Keratinocyte (primary cell): ENCODE data around the gene LDLRAD4. TPM values are rescaled to one million over a fixed set of nuclear protein-coding genes. Genes with fewer than 3 reads are reported as not detected.

ENCODE experiments used
- DNase-seq: peaks from one replicate; pipeline ENCODE4 v3.0.0-alpha.2; 2011; ENCODE audit warnings: low read depth, missing footprints, low spot score
- FAIRE-seq: peaks from 2 replicates; lab custom pipeline; 2011; peaks lifted over from hg19 to GRCh38; lab: Jason Lieb, UNC
- H2AFZ ChIP-seq: 2 replicates; pipeline ENCODE4 v1.6.0; 2012; ENCODE audit warnings: low read length, control low read depth, inconsistent platforms; ENCODE audit not compliant: control insufficient read depth
- H3K27ac ChIP-seq: 2 replicates; pipeline ENCODE4 v1.5.1; 2011; ENCODE audit warnings: low read length; ENCODE audit not compliant: control insufficient read depth, insufficient read depth
- H3K27me3 ChIP-seq: 3 replicates; pipeline ENCODE4 v1.6.0; 2011; ENCODE audit warnings: low read length; ENCODE audit not compliant: control insufficient read depth, insufficient read depth; ENCODE audit errors: extremely low read depth
- H3K36me3 ChIP-seq, 2 experiments: 2 replicates in 1 of 2; 3 replicates in 1 of 2; pipeline ENCODE4 v1.5.1; 2011; ENCODE audit warnings: low read length in 2 of 2, mild to moderate bottlenecking in 1 of 2; ENCODE audit not compliant: control insufficient read depth in 2 of 2, insufficient read depth in 2 of 2; ENCODE audit errors: extremely low read depth in 1 of 2
- H3K4me1 ChIP-seq: 3 replicates; pipeline ENCODE4 v1.5.1; 2011; ENCODE audit warnings: low read length; ENCODE audit not compliant: control insufficient read depth, insufficient read depth; ENCODE audit errors: extremely low read depth
- H3K4me2 ChIP-seq: 3 replicates; pipeline ENCODE4 v1.6.0; 2011; ENCODE audit warnings: low read depth, low read length; ENCODE audit not compliant: control insufficient read depth, insufficient read depth; ENCODE audit errors: extremely low read depth
- H3K4me3 ChIP-seq, 3 experiments: fragments of 200-600 bp in 1 of 3; sonication (generic) in 1 of 3; 2 replicates in 2 of 3; 3 replicates in 1 of 3; pipeline ENCODE4 v1.5.1; 2011 to 2016; ENCODE audit warnings: low read length in 3 of 3, mild to moderate bottlenecking in 3 of 3, control low read depth in 2 of 3, inconsistent platforms in 1 of 3, low read depth in 1 of 3, mixed read lengths in 1 of 3, mixed run types in 1 of 3, moderate library complexity in 1 of 3; ENCODE audit not compliant: control insufficient read depth in 2 of 3, insufficient read depth in 2 of 3; ENCODE audit errors: extremely low read depth in 1 of 3
- H3K79me2 ChIP-seq: 2 replicates; pipeline ENCODE4 v1.6.0; 2012; ENCODE audit warnings: low read length; ENCODE audit not compliant: control insufficient read depth, insufficient read depth
- H3K9ac ChIP-seq: 3 replicates; pipeline ENCODE4 v1.6.0; 2011; ENCODE audit warnings: low read length; ENCODE audit not compliant: control insufficient read depth, insufficient read depth; ENCODE audit errors: extremely low read depth
- H3K9me1 ChIP-seq: 3 replicates; pipeline ENCODE4 v1.6.0; 2011; ENCODE audit warnings: low read length; ENCODE audit not compliant: control insufficient read depth, insufficient read depth; ENCODE audit errors: extremely low read depth
- H3K9me3 ChIP-seq: 2 replicates; pipeline ENCODE4 v1.5.1; 2012; ENCODE audit warnings: low read depth, low read length; ENCODE audit not compliant: control insufficient read depth
- H4K20me1 ChIP-seq: 3 replicates; pipeline ENCODE4 v1.6.0; 2011; ENCODE audit warnings: low read length; ENCODE audit not compliant: control insufficient read depth, insufficient read depth; ENCODE audit errors: extremely low read depth
- EZH2 ChIP-seq: IDR thresholded peaks from one replicate; pipeline ENCODE4 v1.6.1; 2012; ENCODE audit warnings: inconsistent platforms, mild to moderate bottlenecking, low read length, moderate library complexity
- dilution Hi-C: fragments of 300-500 bp; cut with MboI; formaldehyde crosslinking; loops from one replicate; pipeline ENCODE4 v1.7.0; 2020; ENCODE audit warnings: low sequenced_read_pairs; ENCODE audit not compliant: extremely low pct_ligation_motif_present
- polyA plus RNA-seq, 5 experiments: library from polyadenylated mRNA; depleted of rRNA in 3 of 5; stranded (reverse) in 3 of 5; stranded (forward) in 1 of 5; unstranded in 1 of 5; fragments of >200 nt; gene quantifications; 1 replicate in 1 of 5; 2 replicates in 3 of 5; 3 replicates in 1 of 5; pipeline versions ENCODE4 v1.2.1 to v1.2.3, GENCODE V29; 2011 to 2012; ENCODE audit warnings: missing spikeins in 2 of 5, low read depth in 1 of 5, low replicate concordance in 1 of 5
- TF ChIP-seq, protein P1 (sequence below), 3 experiments: IDR thresholded peaks in 1 of 3; conservative IDR thresholded peaks in 1 of 3; optimal IDR thresholded peaks in 1 of 3; 2 replicates in 2 of 3; 3 replicates in 1 of 3; pipeline versions ENCODE3 to v1.5.1; 2011; ENCODE audit warnings: low read length in 3 of 3, mild to moderate bottlenecking in 3 of 3, moderate library complexity in 2 of 3, control low read depth in 1 of 3, inconsistent platforms in 1 of 3; ENCODE audit not compliant: insufficient read depth in 2 of 3; ENCODE audit errors: extremely low read depth in 1 of 3

LDLRAD4 gene
- polyA plus RNA-seq, 1 donor (not counting 4 experiments of a cell fraction or from before 2014, with no cell fraction given): not detected

GRCh38 chr18:13477147-13477683 lies 258.7 kb downstream of the LDLRAD4 start:
- FAIRE-seq: no peak

DNA sequence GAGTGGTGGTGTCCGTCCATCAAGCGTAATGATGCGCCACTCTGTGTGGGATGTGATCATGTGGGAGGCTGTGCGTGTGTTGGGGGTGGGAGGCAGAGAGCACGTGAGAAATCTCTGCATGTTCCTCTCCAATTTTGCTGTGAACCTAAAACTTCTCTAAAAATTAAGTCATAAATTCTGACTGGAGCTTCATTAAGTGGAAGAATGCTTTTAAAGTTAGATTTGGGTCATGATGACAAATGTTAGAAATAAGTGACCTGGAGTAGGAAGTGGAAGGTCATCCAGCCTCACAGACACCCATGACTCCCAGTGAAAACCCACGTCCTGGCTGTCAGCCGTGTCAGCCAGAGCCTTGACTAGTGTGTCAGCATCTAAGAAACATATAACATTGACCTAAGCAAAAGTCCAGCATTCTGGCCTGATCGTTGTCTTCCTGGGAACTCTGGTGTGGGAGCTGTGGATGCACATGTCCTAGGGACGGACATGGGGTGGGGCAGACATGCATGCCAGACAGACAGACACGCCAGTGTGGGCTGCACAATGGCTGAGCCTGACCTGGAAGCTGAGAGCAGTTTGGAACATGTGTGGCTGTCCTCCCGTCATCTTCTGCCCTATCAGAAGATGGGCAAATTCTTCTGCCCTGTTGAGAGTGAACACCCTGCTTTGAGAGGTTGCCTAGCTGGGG lies 262.2 kb downstream of the LDLRAD4 start:
- H3K27ac ChIP-seq: no peak overlapping the region
- dilution Hi-C loops: no loop called here
- no peak overlapping the region for H3K9ac ChIP-seq
- H2AFZ ChIP-seq: no peak overlapping the region
- H3K9me3 ChIP-seq: no peaks in the 10 kb centered on the region
- no peaks in the 10 kb centered on the region for H3K79me2 ChIP-seq
- no peak for FAIRE-seq
- H3K27me3 ChIP-seq: no peaks in the 10 kb centered on the region
- H4K20me1 ChIP-seq: no peaks in the 10 kb centered on the region
- no peak overlapping the region for H3K4me3 ChIP-seq
- H3K9me1 ChIP-seq: no peaks in the 10 kb centered on the region
- TF ChIP-seq, protein P1, sequence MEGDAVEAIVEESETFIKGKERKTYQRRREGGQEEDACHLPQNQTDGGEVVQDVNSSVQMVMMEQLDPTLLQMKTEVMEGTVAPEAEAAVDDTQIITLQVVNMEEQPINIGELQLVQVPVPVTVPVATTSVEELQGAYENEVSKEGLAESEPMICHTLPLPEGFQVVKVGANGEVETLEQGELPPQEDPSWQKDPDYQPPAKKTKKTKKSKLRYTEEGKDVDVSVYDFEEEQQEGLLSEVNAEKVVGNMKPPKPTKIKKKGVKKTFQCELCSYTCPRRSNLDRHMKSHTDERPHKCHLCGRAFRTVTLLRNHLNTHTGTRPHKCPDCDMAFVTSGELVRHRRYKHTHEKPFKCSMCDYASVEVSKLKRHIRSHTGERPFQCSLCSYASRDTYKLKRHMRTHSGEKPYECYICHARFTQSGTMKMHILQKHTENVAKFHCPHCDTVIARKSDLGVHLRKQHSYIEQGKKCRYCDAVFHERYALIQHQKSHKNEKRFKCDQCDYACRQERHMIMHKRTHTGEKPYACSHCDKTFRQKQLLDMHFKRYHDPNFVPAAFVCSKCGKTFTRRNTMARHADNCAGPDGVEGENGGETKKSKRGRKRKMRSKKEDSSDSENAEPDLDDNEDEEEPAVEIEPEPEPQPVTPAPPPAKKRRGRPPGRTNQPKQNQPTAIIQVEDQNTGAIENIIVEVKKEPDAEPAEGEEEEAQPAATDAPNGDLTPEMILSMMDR (optimal IDR thresholded peaks at IDR 0.05 in 1 of 3, IDR thresholded peaks at IDR 0.05 in 1 of 3, conservative IDR thresholded peaks at IDR 0.05 in 1 of 3; ENCODE audit: extremely low read depth in 1 of 3, insufficient read depth in 2 of 3, low read length in 3 of 3): no peak
- TF ChIP-seq EZH2: no peak
- no peak for DNase-seq
- no peaks in the 10 kb centered on the region for H3K36me3 ChIP-seq
- no peaks in the 10 kb centered on the region for H3K4me1 ChIP-seq
- no peak overlapping the region for H3K4me2 ChIP-seq

More at GRCh38 chr18:13477147-13477683, 258.7 kb downstream of the LDLRAD4 start:
- Histone ChIP-seq H3K4me1 (no peaks in the 10 kb centered on the region), H3K4me3 (no peak overlapping the region), H3K79me2 (no peaks in the 10 kb centered on the region), H4K20me1 (no peaks in the 10 kb centered on the region), H3K4me2 (no peak overlapping the region), H3K27ac (no peak overlapping the region), H3K9ac (no peak overlapping the region), H2AFZ (no peak overlapping the region), H3K9me3 (no peaks in the 10 kb centered on the region), H3K9me1 (no peaks in the 10 kb centered on the region), H3K36me3 (no peaks in the 10 kb centered on the region), H3K27me3 (no peaks in the 10 kb centered on the region)
- dilution Hi-C loops: no loop called here
- DNase-seq: no peak
- no peak for TF ChIP-seq EZH2
- TF ChIP-seq, protein P1 (optimal IDR thresholded peaks at IDR 0.05 in 1 of 3, IDR thresholded peaks at IDR 0.05 in 1 of 3, conservative IDR thresholded peaks at IDR 0.05 in 1 of 3; ENCODE audit: extremely low read depth in 1 of 3, insufficient read depth in 2 of 3, low read length in 3 of 3): no peak
